ENCODE measurements around the gene LAPTM5.

DNA sequence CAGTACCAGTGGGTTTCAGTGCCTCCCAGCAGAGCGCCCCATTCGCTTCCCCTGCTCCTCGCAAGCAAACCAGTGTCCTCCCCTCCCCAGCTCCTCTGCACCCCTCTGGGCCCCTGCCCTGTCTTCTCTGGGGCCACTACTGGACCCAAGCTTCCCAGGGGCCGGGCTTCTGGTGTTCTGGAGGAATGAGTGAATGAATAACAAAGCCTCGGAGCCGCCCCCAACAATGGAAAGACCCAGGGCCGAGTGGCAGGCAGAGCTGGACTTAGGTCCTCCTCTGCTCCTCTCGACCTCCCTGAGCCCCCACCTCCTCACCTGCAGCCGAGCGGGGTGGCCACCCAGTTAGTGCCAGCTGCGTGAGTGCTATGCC is 71.8 kb downstream of the LAPTM5 start:
- TF ChIP-seq REST (IDR thresholded peaks at IDR 0.05), result no peak
- TF ChIP-seq, protein P1, sequence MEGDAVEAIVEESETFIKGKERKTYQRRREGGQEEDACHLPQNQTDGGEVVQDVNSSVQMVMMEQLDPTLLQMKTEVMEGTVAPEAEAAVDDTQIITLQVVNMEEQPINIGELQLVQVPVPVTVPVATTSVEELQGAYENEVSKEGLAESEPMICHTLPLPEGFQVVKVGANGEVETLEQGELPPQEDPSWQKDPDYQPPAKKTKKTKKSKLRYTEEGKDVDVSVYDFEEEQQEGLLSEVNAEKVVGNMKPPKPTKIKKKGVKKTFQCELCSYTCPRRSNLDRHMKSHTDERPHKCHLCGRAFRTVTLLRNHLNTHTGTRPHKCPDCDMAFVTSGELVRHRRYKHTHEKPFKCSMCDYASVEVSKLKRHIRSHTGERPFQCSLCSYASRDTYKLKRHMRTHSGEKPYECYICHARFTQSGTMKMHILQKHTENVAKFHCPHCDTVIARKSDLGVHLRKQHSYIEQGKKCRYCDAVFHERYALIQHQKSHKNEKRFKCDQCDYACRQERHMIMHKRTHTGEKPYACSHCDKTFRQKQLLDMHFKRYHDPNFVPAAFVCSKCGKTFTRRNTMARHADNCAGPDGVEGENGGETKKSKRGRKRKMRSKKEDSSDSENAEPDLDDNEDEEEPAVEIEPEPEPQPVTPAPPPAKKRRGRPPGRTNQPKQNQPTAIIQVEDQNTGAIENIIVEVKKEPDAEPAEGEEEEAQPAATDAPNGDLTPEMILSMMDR (IDR thresholded peaks at IDR 0.05; ENCODE audit: low read depth, low read length, missing input control), result no peak
